H9 (cell line): ENCODE data around the gene ADGRB3. TPM values are rescaled to one million over a fixed set of nuclear protein-coding genes. Genes with fewer than 3 reads are reported as not detected.

Experiments used
- DNase-seq: peaks from one replicate; pipeline ENCODE4 v3.0.0-alpha.2; 2017
- H2AFZ ChIP-seq: one replicate; pipeline ENCODE4 v1.6.1; 2013; ENCODE audit warnings: mild to moderate bottlenecking, low read length, control low read depth, moderate library complexity
- H2AK5ac ChIP-seq: 2 replicates; pipeline ENCODE4 v1.6.1; 2013; ENCODE audit warnings: low read length, control low read depth, mixed read lengths; ENCODE audit not compliant: insufficient read length
- H2BK120ac ChIP-seq: one replicate; pipeline ENCODE4 v1.6.1; 2013; ENCODE audit warnings: low read depth, mild to moderate bottlenecking, low read length, control low read depth, inconsistent platforms; ENCODE audit not compliant: poor library complexity, severe bottlenecking
- H2BK12ac ChIP-seq: 2 replicates; pipeline ENCODE4 v1.6.1; 2013; ENCODE audit warnings: low read length, control low read depth, mixed read lengths, low read depth; ENCODE audit not compliant: insufficient read length
- H2BK15ac ChIP-seq: 2 replicates; pipeline ENCODE4 v1.6.1; 2013; ENCODE audit warnings: low read depth, low read length, control low read depth
- H2BK20ac ChIP-seq: one replicate; pipeline ENCODE4 v1.6.1; 2013; ENCODE audit warnings: low read depth, mild to moderate bottlenecking, low read length, control low read depth, inconsistent platforms; ENCODE audit not compliant: poor library complexity, severe bottlenecking
- H2BK5ac ChIP-seq: 2 replicates; pipeline ENCODE4 v1.6.1; 2013; ENCODE audit warnings: low read length, control low read depth, mixed read lengths; ENCODE audit not compliant: insufficient read length
- H3K14ac ChIP-seq: 2 replicates; pipeline ENCODE4 v1.6.1; 2013; ENCODE audit warnings: low read length, control low read depth; ENCODE audit not compliant: insufficient read depth
- H3K18ac ChIP-seq: 2 replicates; pipeline ENCODE4 v1.6.1; 2013; ENCODE audit warnings: low read depth, mild to moderate bottlenecking, mixed read lengths, low read length, control low read depth; ENCODE audit not compliant: insufficient read length
- H3K23ac ChIP-seq: 2 replicates; pipeline ENCODE4 v1.6.1; 2013; ENCODE audit warnings: low read length, control low read depth, mixed read lengths, low read depth; ENCODE audit not compliant: insufficient read length
- H3K23me2 ChIP-seq: 2 replicates; pipeline ENCODE4 v1.6.1; 2013; ENCODE audit warnings: low read depth, mild to moderate bottlenecking, mixed read lengths, low read length, control low read depth; ENCODE audit not compliant: insufficient read length, poor library complexity, severe bottlenecking
- H3K27ac ChIP-seq: 2 replicates; pipeline ENCODE4 v1.5.1; 2013; ENCODE audit warnings: low read length, control low read depth, mixed read lengths, low read depth; ENCODE audit not compliant: insufficient read length
- H3K27me3 ChIP-seq: 2 replicates; pipeline ENCODE4 v1.6.1; 2013; ENCODE audit warnings: low read length, control low read depth, inconsistent platforms; ENCODE audit not compliant: insufficient read depth
- H3K4ac ChIP-seq: 2 replicates; pipeline ENCODE4 v1.6.1; 2013; ENCODE audit warnings: low read depth, mild to moderate bottlenecking, control low read depth, inconsistent platforms, low read length, moderate library complexity
- H3K4me1 ChIP-seq: 2 replicates; pipeline ENCODE4 v1.6.1; 2013; ENCODE audit warnings: low read length, control low read depth, inconsistent platforms; ENCODE audit not compliant: insufficient read depth
- H3K4me2 ChIP-seq: 2 replicates; pipeline ENCODE4 v1.6.1; 2013; ENCODE audit warnings: low read length, control low read depth, mixed read lengths; ENCODE audit not compliant: insufficient read length, insufficient read depth
- H3K56ac ChIP-seq: 2 replicates; pipeline ENCODE4 v1.6.1; 2013; ENCODE audit warnings: low read depth, mild to moderate bottlenecking, mixed read lengths, low read length, control low read depth; ENCODE audit not compliant: insufficient read length
- H3K79me1 ChIP-seq: 2 replicates; pipeline ENCODE4 v1.6.1; 2013; ENCODE audit warnings: low read depth, mild to moderate bottlenecking, moderate library complexity, low read length, control low read depth, inconsistent platforms; ENCODE audit not compliant: insufficient read depth, poor library complexity, severe bottlenecking
- H3K79me2 ChIP-seq: 2 replicates; pipeline ENCODE4 v1.6.1; 2013; ENCODE audit warnings: low read length, control low read depth, inconsistent platforms; ENCODE audit not compliant: insufficient read depth
- H3K9ac ChIP-seq: 2 replicates; pipeline ENCODE4 v1.6.1; 2013; ENCODE audit warnings: low read length, control low read depth, mixed read lengths; ENCODE audit not compliant: insufficient read length; ENCODE audit errors: extremely low read depth
- H3K9me3 ChIP-seq: one replicate; pipeline ENCODE4 v1.6.1; 2013; ENCODE audit warnings: low read depth, low read length, inconsistent platforms; ENCODE audit not compliant: control insufficient read depth
- H3T11ph ChIP-seq: one replicate; pipeline ENCODE4 v1.6.1; 2013; ENCODE audit warnings: mild to moderate bottlenecking, low read length, control low read depth, inconsistent platforms
- H4K20me1 ChIP-seq: one replicate; pipeline ENCODE4 v1.6.1; 2013; ENCODE audit not compliant: control insufficient read depth, insufficient read length, insufficient read depth
- H4K5ac ChIP-seq: 2 replicates; pipeline ENCODE4 v1.6.1; 2013; ENCODE audit warnings: low read depth, mild to moderate bottlenecking, mixed read lengths, low read length, control low read depth; ENCODE audit not compliant: insufficient read length
- H4K8ac ChIP-seq: replicated peaks from 2 replicates; pipeline ENCODE4 v1.6.1; 2013; ENCODE audit warnings: low read length, control low read depth, mixed read lengths, low read depth; ENCODE audit not compliant: insufficient read length
- H4K91ac ChIP-seq: 2 replicates; pipeline ENCODE4 v1.6.1; 2013; ENCODE audit warnings: low read depth, mild to moderate bottlenecking, moderate library complexity, mixed read lengths, low read length, control low read depth; ENCODE audit not compliant: insufficient read length
- H3K27ac Mint-ChIP-seq, 3 experiments: 2 replicates in 2 of 3; 3 replicates in 1 of 3; pipeline ENCODE4 v1.8.0; 2020 to 2021; ENCODE audit warnings: mixed read lengths in 3 of 3, mild to moderate bottlenecking in 1 of 3, moderate library complexity in 1 of 3
- H3K27me3 Mint-ChIP-seq: 2 replicates; pipeline ENCODE4 v1.8.0; 2021; ENCODE audit warnings: low read depth, mild to moderate bottlenecking, moderate library complexity, mixed read lengths
- H3K36me3 Mint-ChIP-seq, 3 experiments: 2 replicates in 2 of 3; 3 replicates in 1 of 3; pipeline ENCODE4 v1.8.0; 2020 to 2021; ENCODE audit warnings: low read depth in 3 of 3, mixed read lengths in 3 of 3; ENCODE audit not compliant: insufficient read depth in 1 of 3
- H3K4me1 Mint-ChIP-seq, 2 experiments: 2 replicates each; pipeline ENCODE4 v1.8.0; 2020; ENCODE audit warnings: mixed read lengths in 2 of 2
- H3K4me3 Mint-ChIP-seq, 2 experiments: 2 replicates in 1 of 2; 3 replicates in 1 of 2; pipeline ENCODE4 v1.8.0; 2020 to 2021; ENCODE audit warnings: mild to moderate bottlenecking in 2 of 2, mixed read lengths in 2 of 2, moderate library complexity in 1 of 2
- H3K9me3 Mint-ChIP-seq, 2 experiments: 2 replicates in 1 of 2; 3 replicates in 1 of 2; pipeline ENCODE4 v1.8.0; 2020; ENCODE audit warnings: mild to moderate bottlenecking in 2 of 2, mixed read lengths in 2 of 2, moderate library complexity in 1 of 2
- WGBS: extraction: QIAGEN DNeasy Blood & Tissue Kit; methylation state at CpG from one replicate; pipeline ENCODE4 v1.1.7; 2013; ENCODE audit warnings: missing lambda C conversion rate, low lambda C conversion rate, mixed read lengths; ENCODE audit not compliant: insufficient read length; ENCODE audit errors: extremely low coverage; 5-methylcytosine and 5-hydroxymethylcytosine counted together
- total RNA-seq: library from RNA; stranded (reverse); gene quantifications from 2 replicates; pipeline ENCODE4 v1.2.1, GENCODE V29; 2021
- TF ChIP-seq, protein P1 (sequence below): fragments of 200-600 bp; sonication (generic); conservative IDR thresholded peaks from 3 replicates; pipeline ENCODE4 v1.8.0; 2021; ENCODE audit warnings: antibody characterized with exemption, mild to moderate bottlenecking

The ADGRB3 gene
- total RNA-seq, 1 experiment from 2014 or later, result 0.37 TPM

DNA sequence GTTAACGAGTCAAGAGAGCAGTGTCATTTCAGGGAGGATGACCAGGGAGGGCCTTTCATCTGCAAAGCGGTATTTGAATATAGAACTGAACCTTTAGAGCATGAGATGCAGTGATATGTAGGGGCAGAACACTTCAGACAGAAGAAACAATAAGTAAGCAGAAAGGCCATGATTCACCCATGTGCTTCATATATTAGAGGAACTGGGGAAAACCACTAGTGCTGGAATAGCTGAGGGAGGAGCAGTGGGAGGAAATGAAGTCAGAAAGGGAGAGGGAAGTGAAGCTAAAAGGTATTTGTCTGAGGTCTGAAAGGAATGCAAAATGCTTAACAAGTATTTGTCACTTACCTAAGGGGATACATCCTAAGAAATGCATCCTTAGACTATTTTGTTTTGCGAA lies 391.2 kb downstream of the ADGRB3 start:
- Histone ChIP-seq H3K14ac (no peak overlapping the region), H4K5ac (no peak overlapping the region), H3K27ac (no peak overlapping the region), H3K4me1 (no peaks in the 10 kb centered on the region), H3K18ac (no peak overlapping the region), H3K79me2 (no peaks in the 10 kb centered on the region), H3K9ac (no peak overlapping the region), H4K8ac (no peak overlapping the region), H2BK5ac (no peak overlapping the region), H2BK20ac (no peak overlapping the region), H3K56ac (no peak overlapping the region), H4K20me1 (no peaks in the 10 kb centered on the region), H2BK12ac (no peak overlapping the region), H3K4ac (no peak overlapping the region), H3T11ph (no peak overlapping the region), H2BK15ac (no peak overlapping the region), H2BK120ac (no peak overlapping the region), H3K9me3 (no peaks in the 10 kb centered on the region), H3K23me2 (no peaks in the 10 kb centered on the region), H3K4me2 (no peak overlapping the region), H3K23ac (no peak overlapping the region), H2AFZ (no peak overlapping the region), H3K79me1 (no peaks in the 10 kb centered on the region), H2AK5ac (no peak overlapping the region), H3K27me3 (no peaks in the 10 kb centered on the region), H4K91ac (no peak overlapping the region)
- TF ChIP-seq, protein P1, sequence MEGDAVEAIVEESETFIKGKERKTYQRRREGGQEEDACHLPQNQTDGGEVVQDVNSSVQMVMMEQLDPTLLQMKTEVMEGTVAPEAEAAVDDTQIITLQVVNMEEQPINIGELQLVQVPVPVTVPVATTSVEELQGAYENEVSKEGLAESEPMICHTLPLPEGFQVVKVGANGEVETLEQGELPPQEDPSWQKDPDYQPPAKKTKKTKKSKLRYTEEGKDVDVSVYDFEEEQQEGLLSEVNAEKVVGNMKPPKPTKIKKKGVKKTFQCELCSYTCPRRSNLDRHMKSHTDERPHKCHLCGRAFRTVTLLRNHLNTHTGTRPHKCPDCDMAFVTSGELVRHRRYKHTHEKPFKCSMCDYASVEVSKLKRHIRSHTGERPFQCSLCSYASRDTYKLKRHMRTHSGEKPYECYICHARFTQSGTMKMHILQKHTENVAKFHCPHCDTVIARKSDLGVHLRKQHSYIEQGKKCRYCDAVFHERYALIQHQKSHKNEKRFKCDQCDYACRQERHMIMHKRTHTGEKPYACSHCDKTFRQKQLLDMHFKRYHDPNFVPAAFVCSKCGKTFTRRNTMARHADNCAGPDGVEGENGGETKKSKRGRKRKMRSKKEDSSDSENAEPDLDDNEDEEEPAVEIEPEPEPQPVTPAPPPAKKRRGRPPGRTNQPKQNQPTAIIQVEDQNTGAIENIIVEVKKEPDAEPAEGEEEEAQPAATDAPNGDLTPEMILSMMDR, result no peak
- no peak for DNase-seq
- no CpG with 5 or more reads among the region's 3 CpGs for WGBS
- no peaks in the 10 kb centered on the region for H3K9me3 Mint-ChIP-seq
- H3K27ac Mint-ChIP-seq, result no peak overlapping the region; a peak in 1 of 7 replicates
- no peaks in the 10 kb centered on the region; a peak in 1 of 7 replicates for H3K36me3 Mint-ChIP-seq
- H3K27me3 Mint-ChIP-seq, result no peaks in the 10 kb centered on the region
- H3K4me3 Mint-ChIP-seq, result no peak overlapping the region
- no peaks in the 10 kb centered on the region for H3K4me1 Mint-ChIP-seq
